ENCODE data around the gene EXOSC10. TPM values are rescaled to one million over a fixed set of nuclear protein-coding genes. Genes with fewer than 3 reads are reported as not detected.

The EXOSC10 gene
- polyA plus RNA-seq, 1 donor (not counting 4 experiments of a cell fraction or from before 2014, with no cell fraction given): 61.2 TPM

DNA sequence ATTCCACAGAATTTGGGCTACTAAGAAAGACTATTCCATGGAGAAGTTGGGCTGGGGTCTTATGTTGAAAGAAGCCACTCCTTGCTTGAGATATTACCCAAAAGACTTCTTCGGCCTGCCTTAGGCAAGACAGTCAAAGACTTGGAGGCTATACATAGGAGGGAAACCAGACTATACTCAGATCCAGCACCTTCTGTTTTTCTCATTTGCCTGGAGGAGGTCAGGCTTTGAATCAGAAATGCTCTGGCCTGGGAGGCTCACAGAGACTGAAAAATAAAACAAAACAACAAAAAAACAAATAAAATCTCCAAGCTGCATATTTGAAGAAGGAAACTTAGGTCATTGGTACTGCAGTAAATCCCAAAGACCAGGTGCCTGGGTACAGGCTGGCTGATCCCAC, 38.4 kb upstream of the EXOSC10 start:
- Histone ChIP-seq H3K27me3 (ENCODE audit: control insufficient read depth, extremely low read depth, insufficient read depth, low read length) (no peaks in the 10 kb centered on the region), H3K4me1 (ENCODE audit: control insufficient read depth, extremely low read depth, insufficient read depth, low read length) (peaks cover 27% of the 10 kb centered on the region), H3K79me2 (ENCODE audit: control insufficient read depth, insufficient read depth, low read length) (no peaks in the 10 kb centered on the region), H3K36me3 (ENCODE audit: control insufficient read depth in 2 of 2, extremely low read depth in 1 of 2, insufficient read depth in 2 of 2, low read length in 2 of 2) (peaks cover 12 to 19% of the 10 kb centered on the region in 2 experiments), H3K27ac (ENCODE audit: control insufficient read depth, insufficient read depth, low read length) (no peak overlapping the region), H4K20me1 (ENCODE audit: control insufficient read depth, extremely low read depth, insufficient read depth, low read length) (no peaks in the 10 kb centered on the region), H3K9ac (ENCODE audit: control insufficient read depth, extremely low read depth, insufficient read depth, low read length) (no peak overlapping the region), H3K4me3 (ENCODE audit: control insufficient read depth in 2 of 3, extremely low read depth in 1 of 3, insufficient read depth in 2 of 3, low read depth in 1 of 3, low read length in 3 of 3) (no peak overlapping the region), H3K4me2 (ENCODE audit: control insufficient read depth, extremely low read depth, insufficient read depth, low read depth, low read length) (no peak overlapping the region), H2AFZ (ENCODE audit: control insufficient read depth, low read length) (no peak overlapping the region), H3K9me3 (ENCODE audit: control insufficient read depth, low read depth, low read length) (no peaks in the 10 kb centered on the region), H3K9me1 (ENCODE audit: control insufficient read depth, extremely low read depth, insufficient read depth, low read length) (peaks cover 5% of the 10 kb centered on the region)
- FAIRE-seq (no peak), DNase-seq (ENCODE audit: low read depth, low spot score) (no peak)
- no peak for TF ChIP-seq EZH2 (IDR thresholded peaks at IDR 0.05; ENCODE audit: low read length)
- TF ChIP-seq, protein P1, sequence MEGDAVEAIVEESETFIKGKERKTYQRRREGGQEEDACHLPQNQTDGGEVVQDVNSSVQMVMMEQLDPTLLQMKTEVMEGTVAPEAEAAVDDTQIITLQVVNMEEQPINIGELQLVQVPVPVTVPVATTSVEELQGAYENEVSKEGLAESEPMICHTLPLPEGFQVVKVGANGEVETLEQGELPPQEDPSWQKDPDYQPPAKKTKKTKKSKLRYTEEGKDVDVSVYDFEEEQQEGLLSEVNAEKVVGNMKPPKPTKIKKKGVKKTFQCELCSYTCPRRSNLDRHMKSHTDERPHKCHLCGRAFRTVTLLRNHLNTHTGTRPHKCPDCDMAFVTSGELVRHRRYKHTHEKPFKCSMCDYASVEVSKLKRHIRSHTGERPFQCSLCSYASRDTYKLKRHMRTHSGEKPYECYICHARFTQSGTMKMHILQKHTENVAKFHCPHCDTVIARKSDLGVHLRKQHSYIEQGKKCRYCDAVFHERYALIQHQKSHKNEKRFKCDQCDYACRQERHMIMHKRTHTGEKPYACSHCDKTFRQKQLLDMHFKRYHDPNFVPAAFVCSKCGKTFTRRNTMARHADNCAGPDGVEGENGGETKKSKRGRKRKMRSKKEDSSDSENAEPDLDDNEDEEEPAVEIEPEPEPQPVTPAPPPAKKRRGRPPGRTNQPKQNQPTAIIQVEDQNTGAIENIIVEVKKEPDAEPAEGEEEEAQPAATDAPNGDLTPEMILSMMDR (optimal IDR thresholded peaks at IDR 0.05 in 1 of 3, IDR thresholded peaks at IDR 0.05 in 1 of 3, conservative IDR thresholded peaks at IDR 0.05 in 1 of 3; ENCODE audit: extremely low read depth in 1 of 3, insufficient read depth in 2 of 3, low read length in 3 of 3): no peak
- dilution Hi-C loops (cut with MboI; ENCODE audit: extremely low pct_ligation_motif_present, low sequenced_read_pairs): no loop called here

DNA sequence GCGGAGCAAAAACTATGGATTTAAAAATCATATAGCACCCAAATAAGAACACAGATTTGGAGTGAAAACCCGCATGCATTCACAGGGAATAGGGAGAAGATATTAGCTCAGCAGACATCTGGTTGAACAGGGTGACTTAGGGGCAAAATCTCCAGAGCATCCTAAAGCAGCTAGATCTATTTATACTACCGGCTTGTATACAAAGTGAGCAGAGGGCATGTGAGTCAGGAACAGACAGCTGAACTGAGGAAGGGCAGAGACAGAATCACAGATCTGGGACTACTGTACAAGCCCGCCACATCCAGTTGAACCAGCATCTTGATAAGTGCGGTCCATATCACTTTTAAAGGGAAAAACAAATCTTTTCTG, 35.2 kb upstream of the EXOSC10 start:
- Histone ChIP-seq H3K36me3 (ENCODE audit: control insufficient read depth in 2 of 2, extremely low read depth in 1 of 2, insufficient read depth in 2 of 2, low read length in 2 of 2) (peaks cover 27 to 30% of the 10 kb centered on the region in 2 experiments), H3K27ac (ENCODE audit: control insufficient read depth, insufficient read depth, low read length) (no peak overlapping the region), H3K4me3 (ENCODE audit: control insufficient read depth in 2 of 3, extremely low read depth in 1 of 3, insufficient read depth in 2 of 3, low read depth in 1 of 3, low read length in 3 of 3) (no peak overlapping the region), H4K20me1 (ENCODE audit: control insufficient read depth, extremely low read depth, insufficient read depth, low read length) (no peaks in the 10 kb centered on the region), H3K9me3 (ENCODE audit: control insufficient read depth, low read depth, low read length) (no peaks in the 10 kb centered on the region), H3K4me2 (ENCODE audit: control insufficient read depth, extremely low read depth, insufficient read depth, low read depth, low read length) (no peak overlapping the region), H3K79me2 (ENCODE audit: control insufficient read depth, insufficient read depth, low read length) (no peaks in the 10 kb centered on the region), H3K4me1 (ENCODE audit: control insufficient read depth, extremely low read depth, insufficient read depth, low read length) (peaks cover 27% of the 10 kb centered on the region), H3K9ac (ENCODE audit: control insufficient read depth, extremely low read depth, insufficient read depth, low read length) (no peak overlapping the region), H3K9me1 (ENCODE audit: control insufficient read depth, extremely low read depth, insufficient read depth, low read length) (peaks cover 5% of the 10 kb centered on the region), H3K27me3 (ENCODE audit: control insufficient read depth, extremely low read depth, insufficient read depth, low read length) (no peaks in the 10 kb centered on the region), H2AFZ (ENCODE audit: control insufficient read depth, low read length) (no peak overlapping the region)
- DNase-seq (ENCODE audit: low read depth, low spot score): no peak
- dilution Hi-C loops (cut with MboI; ENCODE audit: extremely low pct_ligation_motif_present, low sequenced_read_pairs): no loop called here
- no peak for TF ChIP-seq EZH2 (IDR thresholded peaks at IDR 0.05; ENCODE audit: low read length)
- TF ChIP-seq, protein P1 (optimal IDR thresholded peaks at IDR 0.05 in 1 of 3, IDR thresholded peaks at IDR 0.05 in 1 of 3, conservative IDR thresholded peaks at IDR 0.05 in 1 of 3; ENCODE audit: extremely low read depth in 1 of 3, insufficient read depth in 2 of 3, low read length in 3 of 3): no peak
- FAIRE-seq: no peak

Measured in keratinocyte (primary cell).